Caco-2 (cell line): Measurements from ENCODE around the gene ARAP1. TPM values are rescaled to one million over a fixed set of nuclear protein-coding genes. Genes with fewer than 3 reads are reported as not detected.

ENCODE experiments used
- BruUV-seq: library from RNA; stranded (reverse); fragments of 400-500 nt; replicated peaks from 2 replicates; lab custom pipeline; 2021; lab: Mats Ljungman, UMichigan
- CTCF ChIA-PET: fragments of 300-600 bp; sonication (Branson Sonifier 250); formaldehyde crosslinking; loops from one replicate; lab custom pipeline; 2022; ENCODE audit warnings: antibody characterized with exemption; lab: Charles Lee
- POLR2A ChIA-PET: fragments of 300-600 bp; sonication (Branson Sonifier 250); formaldehyde crosslinking; loops from one replicate; lab custom pipeline; 2022; ENCODE audit warnings: antibody characterized with exemption; lab: Charles Lee
- DNase-seq, 2 experiments: peaks; one replicate each; pipeline versions ENCODE4 v3.0.0 to v3.0.0-alpha.2; 2020 to 2022
- H3K27me3 ChIP-seq: replicated peaks from 2 replicates; pipeline ENCODE4 v1.6.0; 2011; ENCODE audit warnings: low read length; ENCODE audit not compliant: control insufficient read depth, insufficient read depth
- H3K36me3 ChIP-seq: 2 replicates; pipeline ENCODE4 v1.5.1; 2011; ENCODE audit warnings: low read length; ENCODE audit not compliant: control insufficient read depth, insufficient read depth
- H3K4me1 ChIP-seq: fragments of 250-450 bp; sonication (Bioruptor Pico); 2 replicates; pipeline ENCODE4 v1.5.1; 2020; ENCODE audit warnings: mild to moderate bottlenecking
- H3K4me3 ChIP-seq: 2 replicates; pipeline ENCODE4 v1.5.1; 2011; ENCODE audit warnings: low read depth, mild to moderate bottlenecking, control low read depth, low read length
- H3K9me3 ChIP-seq: fragments of 250-450 bp; sonication (Bioruptor Pico); 2 replicates; pipeline ENCODE4 v1.5.1; 2020; ENCODE audit warnings: mild to moderate bottlenecking, moderate library complexity
- H3K27ac Mint-ChIP-seq: one replicate; pipeline ENCODE4 v1.8.0; 2022; ENCODE audit warnings: mixed read lengths; ENCODE audit not compliant: unreplicated experiment
- H3K27me3 Mint-ChIP-seq: one replicate; pipeline ENCODE4 v1.8.0; 2022; ENCODE audit warnings: mixed read lengths; ENCODE audit not compliant: insufficient read depth, unreplicated experiment
- H3K36me3 Mint-ChIP-seq: one replicate; pipeline ENCODE4 v1.8.0; 2022; ENCODE audit warnings: mild to moderate bottlenecking, mixed read lengths; ENCODE audit not compliant: insufficient read depth, unreplicated experiment
- H3K4me1 Mint-ChIP-seq: one replicate; pipeline ENCODE4 v1.8.0; 2022; ENCODE audit warnings: low read depth, mixed read lengths; ENCODE audit not compliant: unreplicated experiment
- H3K4me3 Mint-ChIP-seq: one replicate; pipeline ENCODE4 v1.8.0; 2022; ENCODE audit warnings: mild to moderate bottlenecking, moderate library complexity, mixed read lengths; ENCODE audit not compliant: unreplicated experiment
- H3K9me3 Mint-ChIP-seq: one replicate; pipeline ENCODE4 v1.8.0; 2022; ENCODE audit warnings: mixed read lengths; ENCODE audit not compliant: unreplicated experiment
- CTCF ChIP-seq, 2 experiments: fragments of 200-600 bp in 1 of 2; IDR thresholded peaks; 1 replicate in 1 of 2; 2 replicates in 1 of 2; pipeline versions ENCODE4 v1.5.1 to v1.8.0; 2011 to 2022; ENCODE audit warnings: antibody characterized with exemption in 1 of 2, control low read depth in 1 of 2, inconsistent platforms in 1 of 2, low read depth in 1 of 2, low read length in 1 of 2, mild to moderate bottlenecking in 1 of 2, moderate library complexity in 1 of 2; ENCODE audit not compliant: insufficient read depth in 1 of 2, severe bottlenecking in 1 of 2, unreplicated experiment in 1 of 2
- intact Hi-C: fragments of 100-400 bp; cut with micrococcal nuclease; formaldehyde crosslinking; loops from one replicate; pipeline ENCODE4 v1.10.0; 2022; ENCODE audit not compliant: unreplicated experiment
- total RNA-seq: library from RNA; stranded (reverse); gene quantifications from 2 replicates; pipeline ENCODE4 v1.2.3, GENCODE V29; 2022

The ARAP1 gene
- total RNA-seq, 1 experiment from 2014 or later, result 87.1 TPM

- H3K36me3 Mint-ChIP-seq, result peaks cover 93% of the 10 kb centered on the region
- H3K4me1 Mint-ChIP-seq, result peaks cover 38% of the 10 kb centered on the region
- ChIA-PET CTCF (interaction anchor here (1.1 kb wide), 1 partner anchor 30 kb away, joined by 5 read pairs; the partner anchor contains the start of gene STARD10), POLR2A (no interaction called here)
- BruUV-seq, result no TSS peak
- TF ChIP-seq CTCF (IDR thresholded peaks at IDR 0.05; ENCODE audit: insufficient read depth in 1 of 2, low read depth in 1 of 2, low read length in 1 of 2, severe bottlenecking in 1 of 2, unreplicated experiment in 1 of 2), result no peak
- no peaks in the 10 kb centered on the region for H3K27me3 ChIP-seq
- DNase-seq, result no peak
- peaks cover 32% of the 10 kb centered on the region for H3K4me1 ChIP-seq
- H3K9me3 ChIP-seq, result no peaks in the 10 kb centered on the region
- no peak overlapping the region for H3K27ac Mint-ChIP-seq
- H3K4me3 Mint-ChIP-seq, result no peak overlapping the region
- no peak overlapping the region for H3K4me3 ChIP-seq
- no peaks in the 10 kb centered on the region for H3K9me3 Mint-ChIP-seq
- intact Hi-C loops, result loop anchor here (1.0 kb wide), 2 partner anchors 29 to 49 kb away; no protein-coding TSS in a partner anchor
- no peaks in the 10 kb centered on the region for H3K27me3 Mint-ChIP-seq
- H3K36me3 ChIP-seq, result peaks cover 3% of the 10 kb centered on the region
Measured at GRCh38 chr11:72763823-72764222, 11.6 kb upstream of the ARAP1 start.

- H3K27me3 Mint-ChIP-seq, result no peaks in the 10 kb centered on the region
- TSS peak; percentile 3 for BruUV-seq
- H3K9me3 Mint-ChIP-seq, result no peaks in the 10 kb centered on the region
- H3K4me3 Mint-ChIP-seq, result no peak overlapping the region
- no peaks in the 10 kb centered on the region for H3K9me3 ChIP-seq
- CTCF ChIA-PET, result no interaction called here
- H3K4me3 ChIP-seq, result no peak overlapping the region
- TF ChIP-seq CTCF (IDR thresholded peaks at IDR 0.05; ENCODE audit: insufficient read depth in 1 of 2, low read depth in 1 of 2, low read length in 1 of 2, severe bottlenecking in 1 of 2, unreplicated experiment in 1 of 2), result no peak
- H3K27ac Mint-ChIP-seq, result peak overlapping the region; percentile 12
- H3K4me1 Mint-ChIP-seq, result peaks cover 27% of the 10 kb centered on the region
- DNase-seq, result no peak
- H3K36me3 ChIP-seq, result 0 out of 2 replicates have a peak, but pooled peaks cover 7% of the 10 kb centered on the region
- H3K27me3 ChIP-seq, result no peaks in the 10 kb centered on the region
- POLR2A ChIA-PET, result no interaction called here
- H3K36me3 Mint-ChIP-seq, result peaks cover 93% of the 10 kb centered on the region
- peaks cover 27% of the 10 kb centered on the region for H3K4me1 ChIP-seq
- intact Hi-C loops, result no loop called here
Measured at GRCh38 chr11:72762641-72763304, 10.6 kb upstream of the ARAP1 start.

GRCh38 chr11:72760539-72761405 lies 8.6 kb upstream of the ARAP1 start:
- H3K4me1 Mint-ChIP-seq, result peaks cover 21% of the 10 kb centered on the region
- no peaks in the 10 kb centered on the region for H3K9me3 ChIP-seq
- H3K36me3 ChIP-seq, result peaks cover 16% of the 10 kb centered on the region
- no peak overlapping the region for H3K4me3 ChIP-seq
- no peaks in the 10 kb centered on the region for H3K9me3 Mint-ChIP-seq
- POLR2A ChIA-PET, result no interaction called here
- H3K27ac Mint-ChIP-seq, result no peak overlapping the region
- BruUV-seq, result no TSS peak
- no peaks in the 10 kb centered on the region for H3K27me3 Mint-ChIP-seq
- H3K27me3 ChIP-seq, result no peaks in the 10 kb centered on the region
- peaks cover 11% of the 10 kb centered on the region for H3K4me1 ChIP-seq
- intact Hi-C loops, result no loop called here
- H3K4me3 Mint-ChIP-seq, result no peak overlapping the region
- peaks cover 95% of the 10 kb centered on the region for H3K36me3 Mint-ChIP-seq
- no peak for DNase-seq
- TF ChIP-seq CTCF (IDR thresholded peaks at IDR 0.05; ENCODE audit: insufficient read depth in 1 of 2, low read depth in 1 of 2, low read length in 1 of 2, severe bottlenecking in 1 of 2, unreplicated experiment in 1 of 2), result no peak
- CTCF ChIA-PET, result interaction anchor here (1.5 kb wide), 1 partner anchor 36 kb away, joined by 5 read pairs; no protein-coding TSS in a partner anchor
